A673 (cell line): ENCODE data around the gene CILP. TPM values are rescaled to one million over a fixed set of nuclear protein-coding genes. Genes with fewer than 3 reads are reported as not detected.

Experiments used
- BruUV-seq: library from RNA; stranded (reverse); fragments of 400-500 nt; replicated peaks from 2 replicates; lab custom pipeline; 2021; lab: Mats Ljungman, UMichigan
- CTCF ChIA-PET: fragments of 300-600 bp; sonication (Branson Sonifier 250); formaldehyde crosslinking; loops from one replicate; lab custom pipeline; 2022; ENCODE audit warnings: antibody characterized with exemption; lab: Charles Lee
- POLR2A ChIA-PET: fragments of 300-600 bp; sonication (Branson Sonifier 250); formaldehyde crosslinking; loops from one replicate; lab custom pipeline; 2022; ENCODE audit warnings: antibody characterized with exemption; ENCODE audit not compliant: low non-redundant PET; lab: Charles Lee
- DNase-seq: peaks from one replicate; pipeline ENCODE4 v3.0.0-alpha.2; 2015; ENCODE audit warnings: low spot score
- H3K27ac ChIP-seq: fragments of 200-600 bp; sonication (generic); 2 replicates; pipeline ENCODE4 v1.5.1; 2016; ENCODE audit warnings: mixed run types, low read depth, mild to moderate bottlenecking, mixed read lengths, antibody characterized with exemption, low read length; ENCODE audit not compliant: poor library complexity, severe bottlenecking
- H3K27me3 ChIP-seq: fragments of 200-600 bp; sonication (generic); replicated peaks from 2 replicates; pipeline ENCODE4 v1.6.1; 2017; ENCODE audit warnings: mixed run types, low read depth, mild to moderate bottlenecking, mixed read lengths, antibody characterized with exemption, low read length; ENCODE audit not compliant: insufficient read depth, poor library complexity
- H3K36me3 ChIP-seq: fragments of 200-600 bp; sonication (generic); 2 replicates; pipeline ENCODE4 v1.6.1; 2016; ENCODE audit warnings: mixed run types, mild to moderate bottlenecking, mixed read lengths, antibody characterized with exemption, low read length; ENCODE audit not compliant: insufficient read depth, poor library complexity, severe bottlenecking
- H3K4me1 ChIP-seq: fragments of 200-600 bp; sonication (generic); 2 replicates; pipeline ENCODE4 v1.6.1; 2017; ENCODE audit warnings: mixed run types, mild to moderate bottlenecking, mixed read lengths, antibody characterized with exemption, low read length; ENCODE audit not compliant: insufficient read depth, poor library complexity, severe bottlenecking
- H3K4me3 ChIP-seq: fragments of 200-600 bp; sonication (generic); 2 replicates; pipeline ENCODE4 v1.5.1; 2016; ENCODE audit warnings: low read depth, mixed run types, mild to moderate bottlenecking, mixed read lengths, low read length; ENCODE audit not compliant: poor library complexity, severe bottlenecking
- H3K9me3 ChIP-seq: fragments of 200-600 bp; sonication (generic); 2 replicates; pipeline ENCODE4 v1.6.1; 2016; ENCODE audit warnings: mixed run types, low read depth, mild to moderate bottlenecking, mixed read lengths, antibody characterized with exemption, low read length; ENCODE audit not compliant: poor library complexity, severe bottlenecking
- CTCF ChIP-seq: fragments of 300-800, 200-600 bp; sonication (generic); conservative IDR thresholded peaks from 2 replicates; pipeline ENCODE4 v1.5.1; 2017; ENCODE audit warnings: low read depth, mild to moderate bottlenecking, antibody characterized with exemption, low read length, moderate library complexity, mixed read lengths
- EZH2 ChIP-seq: fragments of 200-600 bp; sonication (generic); IDR thresholded peaks from 2 replicates; pipeline ENCODE4 v1.6.1; 2017; ENCODE audit warnings: borderline replicate concordance, low read depth, mild to moderate bottlenecking, mixed read lengths, antibody characterized with exemption, low read length; ENCODE audit not compliant: poor library complexity, severe bottlenecking
- intact Hi-C: fragments of 100-400 bp; cut with micrococcal nuclease; formaldehyde crosslinking; loops from one replicate; pipeline ENCODE4 v1.10.0; 2022; ENCODE audit not compliant: unreplicated experiment
- total RNA-seq: library from RNA; stranded (reverse); gene quantifications from 2 replicates; pipeline ENCODE4 v1.2.3, GENCODE V29; 2021

Gene CILP
- total RNA-seq, 1 experiment from 2014 or later: 0.04 TPM

- POLR2A ChIA-PET: interaction anchor here (0.6 kb wide), 1 partner anchor 32 kb away, joined by 10 read pairs; the partner anchor contains the start of gene PARP16
- H3K27ac ChIP-seq: no peak overlapping the region
- intact Hi-C loops: no loop called here
- no peaks in the 10 kb centered on the region for H3K27me3 ChIP-seq
- H3K9me3 ChIP-seq: no peaks in the 10 kb centered on the region
- TF ChIP-seq EZH2: no peak
- no peak for TF ChIP-seq CTCF
- no peaks in the 10 kb centered on the region for H3K4me1 ChIP-seq
- no peak for DNase-seq
- H3K4me3 ChIP-seq: no peak overlapping the region
- no TSS peak for BruUV-seq
- no peaks in the 10 kb centered on the region for H3K36me3 ChIP-seq
- CTCF ChIA-PET: no interaction called here
Measured at GRCh38 chr15:65254356-65254755, 43.1 kb upstream of the CILP start.

GRCh38 chr15:65249641-65250040, 38.4 kb upstream of the CILP start:
- Histone ChIP-seq H3K27ac (no peak overlapping the region), H3K36me3 (no peaks in the 10 kb centered on the region), H3K4me3 (no peak overlapping the region), H3K9me3 (no peaks in the 10 kb centered on the region), H3K27me3 (no peaks in the 10 kb centered on the region), H3K4me1 (no peaks in the 10 kb centered on the region)
- BruUV-seq: no TSS peak
- intact Hi-C loops: no loop called here
- POLR2A ChIA-PET: no interaction called here
- CTCF ChIA-PET: no interaction called here
- no peak for DNase-seq
- TF ChIP-seq CTCF (no peak), EZH2 (no peak)

- no peak overlapping the region for H3K4me3 ChIP-seq
- intact Hi-C loops: no loop called here
- H3K4me1 ChIP-seq: no peaks in the 10 kb centered on the region
- no TSS peak for BruUV-seq
- H3K27ac ChIP-seq: no peak overlapping the region
- H3K36me3 ChIP-seq: no peaks in the 10 kb centered on the region
- ChIA-PET POLR2A (no interaction called here), CTCF (no interaction called here)
- TF ChIP-seq EZH2 (no peak), CTCF (no peak)
- H3K9me3 ChIP-seq: no peaks in the 10 kb centered on the region
- no peak for DNase-seq
- no peaks in the 10 kb centered on the region for H3K27me3 ChIP-seq
Measured at GRCh38 chr15:65248511-65249255, 37.4 kb upstream of the CILP start.
